SH-SY5Y (cell line): ENCODE measurements around the gene BAD.

ENCODE experiments used
- GATA2 ChIP-seq: IDR thresholded peaks from 2 replicates; pipeline ENCODE4 v1.6.1; 2011; ENCODE audit warnings: mild to moderate bottlenecking, low read depth, low read length
- GATA3 ChIP-seq: IDR thresholded peaks from 2 replicates; pipeline ENCODE4 v1.6.1; 2011; ENCODE audit warnings: low read depth, mild to moderate bottlenecking, low read length, moderate library complexity

DNA sequence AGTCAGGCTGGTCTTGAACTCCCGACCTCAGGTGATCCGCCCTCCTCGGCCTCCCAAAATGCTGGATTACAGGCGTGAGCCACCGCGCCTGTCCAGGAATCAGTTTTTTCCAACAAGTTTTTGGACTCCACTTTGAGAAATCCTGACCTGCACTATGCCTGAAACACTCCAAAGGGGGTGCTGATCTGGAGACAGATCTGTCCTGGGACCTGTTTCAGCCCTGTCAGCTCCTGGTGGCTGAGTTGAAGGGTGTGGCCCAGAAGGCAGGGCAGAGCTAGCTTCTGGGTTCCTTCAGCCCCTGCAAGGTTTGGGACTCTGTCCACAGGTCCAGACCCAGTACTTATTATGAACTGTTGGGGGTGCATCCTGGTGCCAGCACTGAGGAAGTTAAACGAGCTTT lies 52.9 kb downstream of the BAD start:
- no peak for TF ChIP-seq GATA2
- TF ChIP-seq GATA3, result no peak
